ENCODE results near the gene SLC35F6.
"Not testable (repeated sequence)": the region's sequence is repeated elsewhere in the genome, so short reads cannot be mapped to it uniquely, and the experiment has no call there.

SLC35F6 gene

GRCh38 chr2:26811261-26811660 lies 47.2 kb downstream of the SLC35F6 start:
- no peak overlapping the region for H3K27ac ChIP-seq (ENCODE audit: low read depth, low read length)
- no peaks in the 10 kb centered on the region for H3K27me3 ChIP-seq (ENCODE audit: control insufficient read depth, insufficient read depth, low read length)
- no peaks in the 10 kb centered on the region for H3K36me3 ChIP-seq (ENCODE audit: control insufficient read depth, insufficient read depth, low read length)
- no peak overlapping the region for H3K9ac ChIP-seq (ENCODE audit: low read length)
- no peak overlapping the region for H3K4me3 ChIP-seq (ENCODE audit: low read depth, low read length)
- H3K4me1 ChIP-seq (ENCODE audit: control insufficient read depth, insufficient read depth, low read length) = no peaks in the 10 kb centered on the region
- H3K9me3 ChIP-seq (ENCODE audit: control insufficient read depth, insufficient read depth, low read depth, low read length) = peaks cover 2% of the 10 kb centered on the region; the same call in 1 of the 2 replicates

GRCh38 chr2:26811791-26812694 lies 48.0 kb downstream of the SLC35F6 start:
- Histone ChIP-seq H3K4me3 (ENCODE audit: low read depth, low read length) (no peak overlapping the region), H3K9me3 (ENCODE audit: control insufficient read depth, insufficient read depth, low read depth, low read length) (peaks cover 2% of the 10 kb centered on the region; the same call in 1 of the 2 replicates), H3K27me3 (ENCODE audit: control insufficient read depth, insufficient read depth, low read length) (no peaks in the 10 kb centered on the region), H3K27ac (ENCODE audit: low read depth, low read length) (no peak overlapping the region), H3K36me3 (ENCODE audit: control insufficient read depth, insufficient read depth, low read length) (no peaks in the 10 kb centered on the region), H3K4me1 (ENCODE audit: control insufficient read depth, insufficient read depth, low read length) (no peaks in the 10 kb centered on the region), H3K9ac (ENCODE audit: low read length) (no peak overlapping the region)

- H3K27ac ChIP-seq (ENCODE audit: low read depth, low read length) = no peak overlapping the region
- peaks cover 2% of the 10 kb centered on the region; the same call in 1 of the 2 replicates for H3K9me3 ChIP-seq (ENCODE audit: control insufficient read depth, insufficient read depth, low read depth, low read length)
- H3K4me1 ChIP-seq (ENCODE audit: control insufficient read depth, insufficient read depth, low read length) = no peaks in the 10 kb centered on the region
- no peaks in the 10 kb centered on the region for H3K36me3 ChIP-seq (ENCODE audit: control insufficient read depth, insufficient read depth, low read length)
- no peak overlapping the region for H3K4me3 ChIP-seq (ENCODE audit: low read depth, low read length)
- H3K9ac ChIP-seq (ENCODE audit: low read length) = no peak overlapping the region
- no peaks in the 10 kb centered on the region for H3K27me3 ChIP-seq (ENCODE audit: control insufficient read depth, insufficient read depth, low read length)
These were observed 48.6 kb downstream of the SLC35F6 start for GRCh38 chr2:26812731-26813130.

- H3K9ac ChIP-seq (ENCODE audit: low read length) = not testable (repeated sequence)
These were observed 50.1 kb downstream of the SLC35F6 start for GRCh38 chr2:26814072-26814765.

GRCh38 chr2:26816893-26817292 lies 52.8 kb downstream of the SLC35F6 start:
- H3K36me3 ChIP-seq (ENCODE audit: control insufficient read depth, insufficient read depth, low read length) = no peaks in the 10 kb centered on the region
- H3K4me3 ChIP-seq (ENCODE audit: low read depth, low read length) = no peak overlapping the region
- H3K27me3 ChIP-seq (ENCODE audit: control insufficient read depth, insufficient read depth, low read length) = no peaks in the 10 kb centered on the region
- no peak overlapping the region for H3K27ac ChIP-seq (ENCODE audit: low read depth, low read length)
- H3K4me1 ChIP-seq (ENCODE audit: control insufficient read depth, insufficient read depth, low read length) = no peaks in the 10 kb centered on the region
- H3K9me3 ChIP-seq (ENCODE audit: control insufficient read depth, insufficient read depth, low read depth, low read length) = peaks cover 2% of the 10 kb centered on the region; the same call in 1 of the 2 replicates
- H3K9ac ChIP-seq (ENCODE audit: low read length) = no peak overlapping the region

More at GRCh38 chr2:26814072-26814765, 50.1 kb downstream of the SLC35F6 start:
- H3K27ac ChIP-seq (ENCODE audit: low read depth, low read length); H3K9me3 ChIP-seq (ENCODE audit: control insufficient read depth, insufficient read depth, low read depth, low read length); H3K4me3 ChIP-seq (ENCODE audit: low read depth, low read length); H3K27me3 ChIP-seq (ENCODE audit: control insufficient read depth, insufficient read depth, low read length); H3K4me1 ChIP-seq (ENCODE audit: control insufficient read depth, insufficient read depth, low read length); H3K36me3 ChIP-seq (ENCODE audit: control insufficient read depth, insufficient read depth, low read length): not testable (repeated sequence)

GRCh38 chr2:26818255-26818654 lies 54.2 kb downstream of the SLC35F6 start:
- no peak overlapping the region for H3K4me3 ChIP-seq (ENCODE audit: low read depth, low read length)
- no peaks in the 10 kb centered on the region for H3K4me1 ChIP-seq (ENCODE audit: control insufficient read depth, insufficient read depth, low read length)
- H3K27ac ChIP-seq (ENCODE audit: low read depth, low read length) = no peak overlapping the region
- H3K27me3 ChIP-seq (ENCODE audit: control insufficient read depth, insufficient read depth, low read length) = no peaks in the 10 kb centered on the region
- no peaks in the 10 kb centered on the region for H3K36me3 ChIP-seq (ENCODE audit: control insufficient read depth, insufficient read depth, low read length)
- H3K9ac ChIP-seq (ENCODE audit: low read length) = no peak overlapping the region
- H3K9me3 ChIP-seq (ENCODE audit: control insufficient read depth, insufficient read depth, low read depth, low read length) = peaks cover 2% of the 10 kb centered on the region; the same call in 1 of the 2 replicates

GRCh38 chr2:26818972-26819371 lies 54.9 kb downstream of the SLC35F6 start:
- Histone ChIP-seq H3K27ac (ENCODE audit: low read depth, low read length) (no peak overlapping the region), H3K4me3 (ENCODE audit: low read depth, low read length) (no peak overlapping the region), H3K9ac (ENCODE audit: low read length) (no peak overlapping the region), H3K27me3 (ENCODE audit: control insufficient read depth, insufficient read depth, low read length) (no peaks in the 10 kb centered on the region), H3K36me3 (ENCODE audit: control insufficient read depth, insufficient read depth, low read length) (no peaks in the 10 kb centered on the region), H3K9me3 (ENCODE audit: control insufficient read depth, insufficient read depth, low read depth, low read length) (peaks cover 2% of the 10 kb centered on the region; the same call in 1 of the 2 replicates), H3K4me1 (ENCODE audit: control insufficient read depth, insufficient read depth, low read length) (no peaks in the 10 kb centered on the region)

- no peak overlapping the region for H3K27ac ChIP-seq (ENCODE audit: low read depth, low read length)
- no peaks in the 10 kb centered on the region for H3K27me3 ChIP-seq (ENCODE audit: control insufficient read depth, insufficient read depth, low read length)
- no peak overlapping the region for H3K9ac ChIP-seq (ENCODE audit: low read length)
- H3K4me3 ChIP-seq (ENCODE audit: low read depth, low read length) = no peak overlapping the region
- H3K4me1 ChIP-seq (ENCODE audit: control insufficient read depth, insufficient read depth, low read length) = no peaks in the 10 kb centered on the region
- no peaks in the 10 kb centered on the region for H3K9me3 ChIP-seq (ENCODE audit: control insufficient read depth, insufficient read depth, low read depth, low read length)
- no peaks in the 10 kb centered on the region for H3K36me3 ChIP-seq (ENCODE audit: control insufficient read depth, insufficient read depth, low read length)
These were observed 56.8 kb downstream of the SLC35F6 start for GRCh38 chr2:26820932-26821331.

- Histone ChIP-seq H3K36me3 (ENCODE audit: control insufficient read depth, insufficient read depth, low read length) (no peaks in the 10 kb centered on the region), H3K4me3 (ENCODE audit: low read depth, low read length) (no peak overlapping the region), H3K9ac (ENCODE audit: low read length) (no peak overlapping the region), H3K27me3 (ENCODE audit: control insufficient read depth, insufficient read depth, low read length) (no peaks in the 10 kb centered on the region), H3K27ac (ENCODE audit: low read depth, low read length) (no peak overlapping the region), H3K4me1 (ENCODE audit: control insufficient read depth, insufficient read depth, low read length) (no peaks in the 10 kb centered on the region), H3K9me3 (ENCODE audit: control insufficient read depth, insufficient read depth, low read depth, low read length) (no peaks in the 10 kb centered on the region)
These were observed 58.8 kb downstream of the SLC35F6 start for GRCh38 chr2:26822877-26823276.

Data from HUES6 (cell line).